Measurements from ENCODE around the gene SRD5A1. TPM values are rescaled to one million over a fixed set of nuclear protein-coding genes. Genes with fewer than 3 reads are reported as not detected.

The SRD5A1 gene
- total RNA-seq, 1 experiment from 2014 or later = 52.3 TPM

- Histone ChIP-seq H3K27ac (no peak overlapping the region), H3F3A (ENCODE audit: insufficient read depth, low read depth) (no peaks in the 10 kb centered on the region; the same call in 1 of the 2 replicates), H3K4me3 (no peak overlapping the region), H3K4me2 (no peak overlapping the region), H3K27me3 (ENCODE audit: insufficient read depth, low read depth) (no peaks in the 10 kb centered on the region), H3K36me3 (ENCODE audit: low read depth) (no peaks in the 10 kb centered on the region), H3K4me1 (replicated peaks; ENCODE audit: insufficient read depth) (no peaks in the 10 kb centered on the region), H3K79me2 (ENCODE audit: low read depth) (no peaks in the 10 kb centered on the region), H3K9me2 (ENCODE audit: insufficient read depth) (no peaks in the 10 kb centered on the region), H4K20me1 (ENCODE audit: insufficient read depth) (no peaks in the 10 kb centered on the region), H3K9me3 (ENCODE audit: insufficient read depth, low read depth) (no peaks in the 10 kb centered on the region), H2AFZ (no peak overlapping the region)
- intact Hi-C loops (cut with micrococcal nuclease; ENCODE audit: unreplicated experiment) = no loop called here
- no peak for DNase-seq
- no peak for TF ChIP-seq CTCF (conservative IDR thresholded peaks at IDR 0.05)
- no peak for TF ChIP-seq EZH2 (IDR thresholded peaks at IDR 0.05; ENCODE audit: low read depth)
- POLR2A ChIA-PET (ENCODE audit: unreplicated experiment) = no interaction called here
- CTCF ChIA-PET = no interaction called here
- no TSS peak for BruUV-seq (replicated peaks)
Observed at GRCh38 chr5:6673963-6674362, 40.7 kb downstream of the SRD5A1 start.

GRCh38 chr5:6674421-6674820, 41.2 kb downstream of the SRD5A1 start:
- no TSS peak for BruUV-seq (replicated peaks)
- POLR2A ChIA-PET (ENCODE audit: unreplicated experiment) = no interaction called here
- Histone ChIP-seq H3K4me3 (no peak overlapping the region), H2AFZ (no peak overlapping the region), H3K4me2 (no peak overlapping the region), H3K36me3 (ENCODE audit: low read depth) (no peaks in the 10 kb centered on the region), H3K79me2 (ENCODE audit: low read depth) (no peaks in the 10 kb centered on the region), H3K4me1 (replicated peaks; ENCODE audit: insufficient read depth) (no peaks in the 10 kb centered on the region), H3K9me3 (ENCODE audit: insufficient read depth, low read depth) (no peaks in the 10 kb centered on the region), H4K20me1 (ENCODE audit: insufficient read depth) (no peaks in the 10 kb centered on the region), H3F3A (ENCODE audit: insufficient read depth, low read depth) (no peaks in the 10 kb centered on the region; the same call in 1 of the 2 replicates), H3K27me3 (ENCODE audit: insufficient read depth, low read depth) (no peaks in the 10 kb centered on the region), H3K9me2 (ENCODE audit: insufficient read depth) (no peaks in the 10 kb centered on the region), H3K27ac (no peak overlapping the region)
- intact Hi-C loops (cut with micrococcal nuclease; ENCODE audit: unreplicated experiment) = no loop called here
- TF ChIP-seq EZH2 (IDR thresholded peaks at IDR 0.05; ENCODE audit: low read depth) = no peak
- TF ChIP-seq CTCF (conservative IDR thresholded peaks at IDR 0.05) = no peak
- CTCF ChIA-PET = no interaction called here
- DNase-seq = no peak

- H3K36me3 ChIP-seq (ENCODE audit: low read depth) = no peaks in the 10 kb centered on the region
- ChIA-PET POLR2A (ENCODE audit: unreplicated experiment) (no interaction called here), CTCF (no interaction called here)
- TF ChIP-seq CTCF (conservative IDR thresholded peaks at IDR 0.05) (no peak), EZH2 (IDR thresholded peaks at IDR 0.05; ENCODE audit: low read depth) (no peak)
- H3K4me2 ChIP-seq = no peak overlapping the region
- no peaks in the 10 kb centered on the region for H3K79me2 ChIP-seq (ENCODE audit: low read depth)
- H3K4me1 ChIP-seq (replicated peaks; ENCODE audit: insufficient read depth) = no peaks in the 10 kb centered on the region
- DNase-seq = no peak
- H3K27ac ChIP-seq = no peak overlapping the region
- no peaks in the 10 kb centered on the region for H4K20me1 ChIP-seq (ENCODE audit: insufficient read depth)
- no peaks in the 10 kb centered on the region for H3K9me2 ChIP-seq (ENCODE audit: insufficient read depth)
- no peaks in the 10 kb centered on the region; the same call in 1 of the 2 replicates for H3F3A ChIP-seq (ENCODE audit: insufficient read depth, low read depth)
- no peak overlapping the region for H2AFZ ChIP-seq
- no peaks in the 10 kb centered on the region for H3K27me3 ChIP-seq (ENCODE audit: insufficient read depth, low read depth)
- intact Hi-C loops (cut with micrococcal nuclease; ENCODE audit: unreplicated experiment) = no loop called here
- no peak overlapping the region for H3K4me3 ChIP-seq
- no peaks in the 10 kb centered on the region for H3K9me3 ChIP-seq (ENCODE audit: insufficient read depth, low read depth)
- BruUV-seq (replicated peaks) = no TSS peak
Observed at GRCh38 chr5:6674886-6675285, 41.6 kb downstream of the SRD5A1 start.
